Erythroblast (primary cell): ENCODE data around the gene JADE2.
"Not testable (repeated sequence)": the region's sequence is repeated elsewhere in the genome, so short reads cannot be mapped to it uniquely, and the experiment has no call there.

Source experiments
- DNase-seq, 2 experiments: peaks; one replicate each; lab custom pipeline; 2025; lab: John Stamatoyannopoulos, UW
- GATA1 ChIP-seq: IDR thresholded peaks from 2 replicates; pipeline ENCODE4 v1.6.1; 2011; ENCODE audit warnings: low read depth, mild to moderate bottlenecking, control low read depth, low read length, moderate library complexity
- POLR2A ChIP-seq: IDR thresholded peaks from 2 replicates; pipeline ENCODE4 v1.6.1; 2011; ENCODE audit warnings: mild to moderate bottlenecking, low read length

JADE2 gene

GRCh38 chr5:134515801-134516200 is 9.7 kb upstream of the JADE2 start:
- no peak for DNase-seq
- TF ChIP-seq POLR2A (no peak), GATA1 (no peak)

DNA sequence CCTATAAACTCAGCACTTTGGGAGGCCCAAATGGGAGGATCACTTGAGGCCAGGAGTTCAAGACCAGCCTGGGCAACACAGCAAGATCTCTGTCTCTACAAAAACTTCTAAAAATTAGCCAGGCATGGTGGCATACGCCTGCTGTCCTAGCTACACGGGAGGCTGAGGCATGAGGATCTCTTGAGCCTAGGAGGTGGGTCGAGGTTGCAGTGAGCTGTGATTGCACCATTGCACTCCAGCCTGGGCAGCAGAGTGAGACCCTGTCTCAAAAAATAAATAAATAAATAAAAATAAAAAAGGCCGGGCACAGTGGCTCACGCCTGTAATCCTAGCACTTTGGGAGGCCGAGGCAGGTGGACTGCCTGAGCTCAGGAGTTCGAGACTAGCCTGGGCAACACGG is 8.5 kb upstream of the JADE2 start:
- not testable (repeated sequence) for DNase-seq

- DNase-seq, result no peak
Measured at GRCh38 chr5:134517553-134517952, 7.9 kb upstream of the JADE2 start.

DNA sequence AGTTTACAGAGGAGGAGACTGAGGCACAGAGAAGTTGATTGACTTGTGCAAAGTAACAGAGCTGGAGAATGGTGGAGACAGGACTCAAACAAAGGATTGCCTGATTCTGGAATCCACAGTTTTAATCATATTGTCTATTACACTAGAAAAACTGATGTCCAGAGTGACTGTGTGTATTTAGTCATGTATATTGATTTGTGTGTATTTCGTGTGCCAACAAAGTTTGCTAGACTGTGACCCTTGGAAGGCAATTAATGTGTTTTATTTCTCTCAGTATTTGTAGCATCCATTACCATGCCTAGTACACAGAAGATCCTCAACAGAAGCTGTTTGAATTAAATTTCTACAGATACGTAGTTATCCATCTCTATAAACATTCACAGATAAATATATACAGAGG is 5.5 kb upstream of the JADE2 start:
- no peak for TF ChIP-seq GATA1
- TF ChIP-seq POLR2A, result no peak

More at GRCh38 chr5:134517553-134517952, 7.9 kb upstream of the JADE2 start:
- no peak for TF ChIP-seq POLR2A
- no peak for TF ChIP-seq GATA1

DNA sequence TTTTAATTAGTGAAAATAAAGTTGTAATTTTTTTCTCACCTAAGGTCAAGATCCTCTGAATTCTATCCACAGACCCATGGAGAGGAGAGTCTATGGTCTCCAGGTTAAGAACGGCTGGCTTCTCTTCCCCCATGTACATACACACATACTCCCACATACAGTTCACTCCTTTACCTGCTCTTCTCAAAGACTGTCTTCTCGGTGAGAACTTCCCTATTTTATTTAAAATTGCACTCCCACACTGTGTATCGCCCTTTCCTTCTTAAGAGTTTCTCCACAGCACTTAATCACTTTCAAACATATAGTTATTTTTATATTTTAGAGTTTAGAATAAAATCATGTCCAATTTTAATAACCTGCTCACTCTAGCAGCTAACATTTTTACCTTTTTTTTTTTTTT is 3.6 kb upstream of the JADE2 start:
- DNase-seq, result no peak
- TF ChIP-seq POLR2A (no peak), GATA1 (no peak)

More for the DNA sequence above, 5.5 kb upstream of the JADE2 start:
- DNase-seq, result no peak

DNA sequence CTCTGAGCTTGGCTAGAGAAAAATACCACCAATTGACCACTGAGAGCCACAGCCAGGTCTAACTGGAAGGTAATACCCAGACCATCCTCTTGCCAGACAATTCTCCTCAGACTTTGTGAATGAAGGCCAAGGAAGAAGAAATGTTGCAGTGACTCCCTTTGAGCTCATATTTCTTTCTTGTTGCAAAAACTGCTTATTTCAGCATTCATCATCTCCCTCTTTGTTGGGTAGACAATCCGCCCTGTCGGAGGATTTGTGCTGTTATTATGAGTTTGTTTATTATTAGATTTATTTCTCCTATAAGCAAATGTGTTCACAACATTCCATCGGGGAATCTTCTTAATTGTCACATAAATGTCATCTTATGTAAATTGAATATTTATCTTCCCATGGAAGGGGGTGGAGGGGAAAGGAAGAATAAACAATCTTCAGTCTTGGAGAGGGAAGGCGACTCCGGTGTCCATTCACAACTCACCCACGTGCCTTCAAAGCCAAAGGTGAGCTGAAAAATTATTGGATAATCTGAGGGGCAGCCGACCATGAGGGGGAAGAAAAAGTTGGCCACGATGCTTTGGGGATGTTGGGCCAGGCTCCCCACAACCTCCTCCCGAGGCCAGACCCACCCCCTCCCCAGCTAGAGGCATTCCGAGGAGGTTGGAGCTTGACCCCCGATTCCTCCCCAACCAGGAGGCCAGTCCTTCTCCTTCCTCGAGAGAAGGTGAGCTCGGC is 1.8 kb upstream of the JADE2 start:
- DNase-seq, result peak in 1 of 2 experiments; percentile 14

GRCh38 chr5:134524272-134524825 is 1.1 kb upstream of the JADE2 start:
- peak; percentile 72 to 78 for DNase-seq
- peak; percentile 62 for TF ChIP-seq POLR2A
- no peak for TF ChIP-seq GATA1

More for the DNA sequence above, 1.8 kb upstream of the JADE2 start:
- no peak for TF ChIP-seq GATA1
- no peak for TF ChIP-seq POLR2A

- DNase-seq, result peak; percentile 78 to 82
- TF ChIP-seq POLR2A (peak; percentile 48), GATA1 (no peak)
Measured at GRCh38 chr5:134525683-134526482, 413 bp downstream of the JADE2 start.

DNA sequence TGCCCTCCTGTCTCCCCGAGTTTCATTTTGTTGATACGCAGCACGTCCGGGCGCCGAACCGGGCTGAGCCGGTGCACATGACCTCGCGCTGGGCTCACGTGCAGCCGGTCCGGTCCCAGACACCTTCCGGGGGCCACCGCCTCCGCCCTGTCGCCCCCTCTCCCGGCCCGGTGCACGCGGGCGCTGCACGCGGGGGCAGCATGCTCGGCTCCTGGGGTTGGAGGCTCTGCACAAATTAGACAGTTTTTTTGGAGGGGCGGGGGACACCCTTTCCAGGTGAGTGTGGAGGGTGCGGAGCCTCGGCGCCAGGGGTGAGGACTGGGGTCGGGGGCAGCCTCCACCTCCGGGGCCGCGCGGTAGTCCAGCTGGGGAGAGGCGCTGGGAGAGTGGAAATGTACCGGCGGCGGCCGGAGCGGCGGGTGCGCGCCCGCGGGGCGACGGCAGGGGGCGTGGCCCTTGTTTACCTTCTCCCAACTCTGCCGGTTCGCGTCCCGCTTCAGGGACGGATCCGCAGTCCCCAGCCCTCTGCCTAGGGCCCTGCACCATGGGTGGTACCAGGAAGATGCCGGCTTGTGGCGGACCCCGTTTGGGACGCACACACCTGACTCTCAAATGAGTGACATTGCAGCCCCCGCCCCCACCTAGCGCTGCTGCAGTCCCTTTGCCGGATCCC is 1.1 kb downstream of the JADE2 start:
- TF ChIP-seq GATA1, result no peak
- peak; percentile 14 for TF ChIP-seq POLR2A
- DNase-seq, result peak; percentile 69 to 79

- TF ChIP-seq POLR2A (no peak), GATA1 (no peak)
- DNase-seq, result peak; percentile 74 to 82
Measured at GRCh38 chr5:134527156-134527960, 1.9 kb downstream of the JADE2 start.

GRCh38 chr5:134527961-134528424 is 2.5 kb downstream of the JADE2 start:
- TF ChIP-seq GATA1 (no peak), POLR2A (no peak)
- DNase-seq, result no peak

- no peak for DNase-seq
- TF ChIP-seq GATA1 (no peak), POLR2A (no peak)
Measured at GRCh38 chr5:134528556-134528955, 3.1 kb downstream of the JADE2 start.

- DNase-seq, result no peak
Measured at GRCh38 chr5:134529460-134529859, 4.0 kb downstream of the JADE2 start.

More at GRCh38 chr5:134529460-134529859, 4.0 kb downstream of the JADE2 start:
- TF ChIP-seq POLR2A (no peak), GATA1 (no peak)
